ENCODE results near the gene STXBP5.

Gene STXBP5

DNA sequence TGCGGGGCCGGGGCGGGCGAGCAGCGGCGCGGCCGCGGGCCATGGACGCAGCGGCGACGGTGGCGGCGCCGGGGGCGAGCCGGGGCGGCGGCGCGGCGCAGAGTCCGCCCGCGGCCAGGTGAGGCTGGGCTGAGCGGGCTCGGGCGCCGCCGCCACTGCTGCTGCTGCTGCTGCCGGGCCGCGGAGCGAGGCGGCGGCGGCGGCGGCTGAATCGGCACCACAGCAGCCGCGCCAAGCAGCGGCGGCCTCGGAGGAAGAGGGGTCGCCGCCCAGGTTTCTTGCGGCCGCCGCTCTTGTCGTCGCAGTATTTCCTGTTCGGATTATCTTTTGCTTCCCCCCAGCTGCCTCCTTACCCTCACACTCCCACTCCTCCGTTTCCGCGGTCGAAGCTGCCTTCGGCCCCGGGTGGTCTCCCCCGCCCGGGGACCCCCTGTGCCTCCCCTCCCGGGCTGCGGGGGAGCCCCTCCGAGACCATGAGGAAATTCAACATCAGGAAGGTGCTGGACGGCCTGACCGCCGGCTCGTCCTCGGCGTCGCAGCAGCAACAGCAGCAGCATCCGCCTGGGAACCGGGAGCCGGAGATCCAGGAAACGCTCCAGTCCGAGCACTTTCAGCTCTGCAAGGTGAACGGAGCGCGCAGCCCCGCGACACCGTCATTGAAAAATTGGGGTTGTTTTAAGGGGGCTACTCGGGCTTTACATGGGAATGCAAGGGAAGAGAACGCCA lies at the start of gene STXBP5:
STXBP5 (plus strand) TSS at position 358 of the 726 bp plus-strand sequence; CDS start at position 474, 116 bp downstream.
- DNase-seq, result peak; percentile 68

DNA sequence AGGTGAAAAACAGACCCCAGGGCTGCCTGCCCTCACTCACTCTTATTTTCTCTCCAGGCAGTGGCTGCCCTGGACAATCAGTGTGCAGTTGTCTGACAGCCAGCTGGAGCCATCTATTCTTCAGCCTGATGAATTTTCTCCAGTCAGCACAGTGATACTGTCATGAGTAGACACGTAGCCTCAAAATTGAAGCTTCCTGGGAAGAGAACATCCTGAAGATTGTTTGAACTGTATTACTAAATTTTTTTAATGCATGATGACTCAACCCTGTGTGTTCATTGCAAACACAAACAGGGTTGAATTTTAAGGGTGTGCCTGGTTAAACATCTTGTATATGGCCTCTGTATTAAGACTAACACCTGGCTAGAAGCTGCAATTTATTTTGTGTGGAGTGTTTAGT lies 49.8 kb upstream of the STXBP5 start:
- peak; percentile 59 for DNase-seq

DNA sequence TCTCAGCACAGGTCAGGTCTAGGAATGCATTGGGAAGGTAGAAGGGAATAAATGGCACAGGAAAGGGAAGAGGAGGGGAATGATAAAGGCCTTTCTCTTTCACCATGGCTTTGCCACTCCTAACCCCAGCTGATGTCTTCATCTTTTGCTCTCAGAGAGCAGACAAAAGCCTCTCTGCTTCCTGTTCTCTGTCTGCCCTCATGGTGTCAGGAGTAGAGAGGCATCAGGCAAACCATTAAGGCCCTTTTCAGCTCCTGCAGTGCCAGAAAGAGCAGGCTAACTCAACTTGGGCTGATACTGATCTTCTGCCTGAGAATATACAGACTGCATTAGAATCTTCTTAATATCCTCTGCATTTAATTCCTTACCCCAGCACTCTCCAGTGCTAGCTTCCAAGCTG lies 48.0 kb upstream of the STXBP5 start:
- no peak for DNase-seq

DNA sequence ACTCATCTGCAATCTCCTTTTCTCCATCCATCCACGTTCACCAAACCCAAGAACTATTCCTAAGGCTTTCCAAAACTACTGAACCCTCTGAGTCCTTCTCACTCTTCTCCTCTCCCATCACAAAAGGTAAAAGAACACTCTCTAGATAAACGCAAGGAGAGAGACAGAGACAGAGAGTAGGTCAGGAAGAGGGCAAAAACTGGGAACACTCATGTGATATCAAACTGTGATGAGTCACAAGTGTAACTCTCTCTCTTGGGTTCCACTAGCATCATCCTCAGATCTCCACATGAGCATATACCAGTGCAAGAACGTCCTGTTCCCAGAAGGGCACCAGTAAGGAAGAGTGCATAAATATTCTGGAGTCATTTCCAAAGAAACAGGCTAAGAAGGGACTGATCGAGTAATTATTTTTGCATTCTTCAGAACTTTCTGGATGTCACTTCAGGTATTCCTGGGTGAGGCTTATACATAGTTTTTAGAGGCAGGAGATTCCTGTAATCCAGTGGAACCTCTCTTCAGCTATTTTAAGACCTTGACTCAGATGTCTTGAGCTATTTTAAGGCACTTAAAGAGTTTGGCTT lies 47.3 kb upstream of the STXBP5 start:
- DNase-seq, result peak; percentile 43

DNA sequence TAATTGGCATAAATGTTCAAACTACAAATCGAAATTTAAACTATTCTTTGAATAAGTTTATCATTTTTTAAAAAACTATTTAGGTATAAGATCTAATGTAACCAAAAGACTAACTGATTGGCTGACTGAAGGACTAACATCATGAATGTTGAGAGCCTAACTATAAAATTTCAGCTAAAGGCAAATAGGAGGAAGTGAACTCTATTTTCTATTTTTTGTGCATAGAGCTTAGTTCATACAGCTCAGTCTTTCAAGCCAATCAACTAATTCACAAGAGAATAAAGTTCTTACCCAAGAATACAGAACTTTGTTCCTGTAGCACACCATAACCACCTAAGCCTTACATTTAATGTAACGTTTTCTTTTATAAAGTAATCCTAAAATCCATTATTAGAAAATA lies 46.3 kb upstream of the STXBP5 start:
- no peak for DNase-seq

DNA sequence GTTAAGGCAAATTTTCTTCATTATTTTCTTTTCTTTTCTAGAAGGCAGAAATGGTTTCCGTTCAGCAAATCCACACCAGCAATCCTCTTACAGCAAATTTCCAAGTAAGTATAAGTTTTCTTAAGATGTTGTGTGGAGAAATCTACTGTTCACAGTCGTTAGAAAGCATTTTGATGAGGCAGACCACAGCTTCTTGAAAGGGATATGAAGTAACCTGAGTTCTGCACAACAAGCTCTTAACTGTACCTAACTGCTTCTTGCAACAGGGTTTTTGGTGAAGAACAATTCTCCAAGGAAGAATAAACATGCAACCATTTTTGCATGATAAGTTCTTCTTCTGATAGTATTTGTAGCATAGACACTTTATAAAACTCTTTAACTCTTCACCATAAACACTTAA lies 45.3 kb upstream of the STXBP5 start:
- no peak for DNase-seq

DNA sequence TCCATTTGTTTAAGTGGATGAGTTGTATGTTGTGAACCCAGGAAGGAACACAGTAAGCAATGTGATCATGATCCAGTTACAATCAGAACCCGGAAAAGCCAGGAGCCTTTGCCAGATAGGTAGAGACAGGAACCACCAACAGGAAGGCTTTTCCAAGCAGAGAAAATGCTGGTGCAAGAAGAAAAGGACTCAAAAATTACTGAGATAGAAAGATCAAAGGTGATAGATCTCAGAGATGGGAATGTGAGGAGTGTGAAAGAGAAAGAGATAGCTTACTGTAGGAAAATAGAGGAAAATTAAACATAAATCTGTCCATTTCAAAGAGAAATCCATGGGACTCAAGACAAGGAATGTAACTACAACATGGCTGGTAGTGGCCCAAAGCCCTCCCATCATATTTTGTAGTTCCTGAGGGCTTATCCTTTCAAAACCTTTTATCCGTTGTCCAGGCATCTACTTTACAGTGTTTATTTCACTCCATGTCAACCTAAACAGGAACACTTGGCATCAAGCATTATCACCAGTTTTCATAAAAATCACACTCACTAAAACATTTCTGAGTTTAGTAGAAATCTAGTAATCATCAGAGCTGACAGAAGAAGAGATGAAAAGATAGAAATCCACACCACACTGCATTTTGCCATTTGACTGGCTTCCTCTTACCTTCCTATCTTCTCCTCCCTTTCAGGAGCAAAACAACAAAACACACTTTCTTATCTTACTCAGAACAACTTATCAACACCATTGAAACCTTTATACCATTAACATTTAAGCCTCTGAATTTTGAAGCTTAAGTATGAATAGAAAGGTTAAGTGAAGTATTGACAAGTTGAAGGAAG lies 44.5 kb upstream of the STXBP5 start:
- DNase-seq, result no peak

DNA sequence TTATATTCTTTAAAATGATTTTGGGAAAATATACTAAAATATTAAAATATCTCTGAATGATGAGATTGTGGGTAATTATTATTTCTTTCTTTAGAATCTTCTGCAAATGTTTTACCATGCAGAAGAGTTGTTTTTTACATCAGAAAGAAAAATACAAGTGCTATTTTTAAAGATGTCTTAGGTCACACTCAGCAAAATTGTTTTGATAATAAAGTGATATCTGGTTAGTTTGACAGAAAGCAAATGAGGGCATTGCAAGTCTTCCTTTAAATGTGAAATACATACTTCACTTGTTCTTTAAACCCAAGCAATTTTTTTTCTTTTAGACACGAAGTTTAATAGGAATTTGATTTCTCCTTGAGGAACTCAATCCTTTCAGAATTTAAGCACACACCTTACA lies 43.6 kb upstream of the STXBP5 start:
- DNase-seq, result no peak

DNA sequence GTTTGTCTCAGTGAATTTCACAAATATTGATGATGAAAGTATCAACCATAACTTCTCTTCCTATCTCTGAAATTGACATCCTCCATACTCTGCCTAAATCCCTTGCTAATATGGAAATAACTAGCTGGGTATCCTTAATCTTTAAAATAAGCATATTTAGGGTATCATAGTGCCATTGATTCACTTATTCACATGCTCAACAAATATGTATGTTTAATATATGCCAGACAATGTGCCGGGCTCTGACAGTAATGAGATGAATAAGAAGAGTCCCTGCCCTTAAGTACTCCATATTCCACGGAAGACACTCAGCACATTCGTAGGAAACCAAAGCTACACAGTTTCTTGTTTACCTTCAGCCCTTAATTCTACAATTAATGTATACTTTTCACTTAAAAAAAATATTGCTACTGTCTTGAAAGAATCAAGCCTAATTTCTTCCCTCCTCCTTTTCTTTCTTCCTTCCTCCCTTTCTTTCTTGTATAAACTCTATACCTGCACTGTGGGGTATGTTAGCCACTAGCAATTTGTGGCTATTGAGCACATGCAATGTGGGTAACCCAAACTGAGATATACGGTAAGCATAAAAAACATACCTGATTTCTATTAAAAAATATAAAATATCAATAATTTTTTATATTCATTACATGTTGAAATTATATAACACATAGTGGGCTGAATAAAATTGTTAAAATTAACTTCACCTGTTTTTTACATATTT lies 42.8 kb upstream of the STXBP5 start:
- DNase-seq, result no peak

DNA sequence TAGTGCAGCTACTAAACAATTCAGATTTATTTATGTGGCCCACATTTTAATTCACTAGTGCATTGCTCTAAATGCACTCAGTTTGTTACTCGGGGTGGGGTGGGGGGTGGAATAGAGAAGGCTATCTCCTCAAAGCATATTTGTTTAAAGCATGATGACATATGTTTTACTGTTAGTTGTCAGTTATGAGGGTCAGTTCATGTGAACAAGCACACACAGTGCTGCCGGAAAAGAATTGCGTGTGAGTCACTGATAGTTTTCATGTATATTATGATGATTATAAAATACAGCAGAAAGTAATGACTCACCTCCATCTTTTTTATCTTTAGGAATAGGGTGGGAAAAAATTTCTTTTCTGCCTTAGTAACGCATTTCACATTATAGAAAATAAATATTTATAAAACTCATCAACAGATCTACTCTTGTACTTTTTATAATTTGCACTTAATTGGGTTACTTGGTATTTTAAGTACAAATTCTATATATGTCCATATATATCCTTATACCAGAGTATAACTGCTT lies 42.2 kb upstream of the STXBP5 start:
- peak; percentile 77 for DNase-seq

DNA sequence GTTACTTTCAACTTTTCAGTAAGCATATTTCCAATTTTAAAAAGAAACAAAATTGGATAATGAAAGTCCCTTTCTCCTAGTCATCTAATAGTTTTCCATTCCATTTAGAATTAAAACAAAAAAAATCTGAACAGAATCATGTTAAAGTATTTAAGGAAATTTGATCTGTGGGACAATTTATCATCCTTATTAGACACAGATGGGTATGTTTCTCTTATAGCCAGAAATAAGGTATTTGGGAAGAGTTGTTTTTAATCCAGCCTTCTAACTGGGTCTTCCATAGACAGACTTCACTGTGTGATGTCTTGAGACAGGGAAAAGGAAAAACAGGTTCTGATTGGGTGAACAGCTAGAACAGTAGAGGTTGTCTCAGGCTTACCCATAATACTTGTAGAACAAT lies 39.5 kb upstream of the STXBP5 start:
- no peak for DNase-seq

DNA sequence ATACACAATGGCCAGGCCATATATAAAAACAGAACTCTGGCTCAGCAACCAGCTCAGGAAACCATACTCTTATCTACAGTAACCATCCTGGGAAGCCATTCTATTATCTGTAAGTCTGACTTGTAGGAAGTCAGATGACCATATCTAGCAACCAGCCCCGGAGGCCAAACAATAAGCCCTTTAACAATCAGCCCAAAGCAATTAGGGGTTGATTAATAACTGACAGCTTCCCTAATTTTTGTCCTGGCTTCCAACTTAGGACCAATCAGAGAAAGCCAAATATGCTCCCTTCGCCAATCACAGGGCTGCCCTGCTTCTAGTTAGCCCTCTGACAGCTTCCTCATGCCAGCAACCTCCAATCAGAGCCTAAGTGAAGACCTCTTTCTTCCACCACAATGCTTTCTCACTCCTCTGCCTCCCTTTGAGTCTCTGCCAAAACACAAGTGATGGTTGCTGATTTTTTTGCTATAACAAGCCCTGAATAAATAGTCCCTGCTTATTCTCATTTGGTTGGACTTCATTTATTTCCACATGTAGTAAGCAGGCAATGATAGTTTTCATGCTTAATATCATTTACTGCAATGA lies 37.8 kb upstream of the STXBP5 start:
- DNase-seq, result no peak

DNA sequence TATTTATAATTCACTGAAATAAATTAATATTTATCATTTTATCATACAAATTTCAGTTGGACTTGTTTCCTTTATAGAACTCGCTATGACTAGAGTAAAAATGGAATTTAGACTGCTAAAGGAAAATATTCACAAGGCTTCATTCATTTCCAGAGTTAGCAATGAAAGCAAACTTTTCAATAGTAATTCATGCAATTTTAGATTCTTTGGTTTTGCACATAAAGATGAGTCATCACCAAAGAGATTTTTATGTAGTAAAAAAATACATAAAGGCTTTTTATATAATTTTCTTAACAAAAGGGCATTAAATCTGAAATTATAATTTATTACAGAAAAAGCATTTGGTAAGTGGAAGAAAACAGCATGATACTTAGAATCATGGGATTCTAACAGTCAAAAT lies 37.2 kb upstream of the STXBP5 start:
- no peak for DNase-seq

DNA sequence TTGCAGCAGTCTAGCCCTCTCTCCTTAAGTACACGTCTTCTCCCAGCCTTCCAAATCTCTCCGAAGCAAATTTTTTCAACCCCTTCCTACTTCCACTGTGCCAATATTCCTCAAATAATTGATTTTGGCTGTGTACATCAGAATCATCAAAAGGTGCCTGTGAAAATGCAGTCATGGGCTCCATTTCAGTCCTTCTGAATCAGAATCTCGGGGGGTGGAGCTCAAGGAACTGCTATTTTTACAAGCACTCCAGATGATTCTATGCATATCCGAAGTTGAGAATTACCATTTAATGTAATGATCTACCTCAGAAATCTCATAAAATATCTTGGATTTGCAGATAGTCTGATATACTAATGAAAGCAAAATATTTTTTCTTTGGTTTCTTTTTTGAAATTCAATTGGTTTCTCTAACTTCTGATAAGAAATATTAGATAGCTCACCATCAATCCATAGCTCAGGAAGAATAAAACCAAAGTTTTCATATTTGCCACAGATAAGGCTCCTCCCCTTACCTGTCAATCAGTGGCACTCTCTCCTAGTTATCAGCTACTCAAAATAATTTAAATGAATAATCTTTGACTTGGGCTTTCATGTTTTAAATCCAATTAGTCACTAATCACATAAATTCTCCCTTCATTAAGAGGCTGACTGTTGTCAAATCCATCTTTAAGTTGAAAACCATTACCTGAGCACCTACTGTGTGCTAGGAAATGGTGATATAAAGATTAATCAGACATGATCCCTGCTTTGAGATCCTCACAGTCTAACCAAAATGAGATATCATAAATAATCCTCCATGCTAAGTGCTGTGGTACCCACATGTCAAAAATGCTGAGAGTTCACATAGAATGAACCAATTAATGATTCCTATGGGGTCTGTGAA lies 36.4 kb upstream of the STXBP5 start:
- DNase-seq, result no peak

DNA sequence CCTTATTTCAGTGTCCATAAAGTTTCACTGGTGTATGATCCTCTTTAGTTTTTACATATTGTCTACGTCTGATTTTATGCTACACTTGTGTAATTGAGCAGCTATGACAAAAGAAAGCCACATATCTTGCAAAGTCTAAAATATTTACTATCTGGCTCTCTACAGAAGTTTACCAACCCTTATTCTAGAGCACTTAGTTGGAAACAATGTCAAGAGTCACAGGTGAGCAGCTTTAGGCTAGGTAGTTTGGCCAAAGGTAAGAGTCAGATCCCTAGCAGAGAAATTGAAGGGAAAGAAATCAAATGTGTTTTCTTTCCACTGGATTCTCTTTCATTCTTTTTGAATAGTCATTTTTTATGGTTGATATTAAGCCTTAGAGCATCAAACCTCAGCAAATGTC lies 34.7 kb upstream of the STXBP5 start:
- no peak for DNase-seq

DNA sequence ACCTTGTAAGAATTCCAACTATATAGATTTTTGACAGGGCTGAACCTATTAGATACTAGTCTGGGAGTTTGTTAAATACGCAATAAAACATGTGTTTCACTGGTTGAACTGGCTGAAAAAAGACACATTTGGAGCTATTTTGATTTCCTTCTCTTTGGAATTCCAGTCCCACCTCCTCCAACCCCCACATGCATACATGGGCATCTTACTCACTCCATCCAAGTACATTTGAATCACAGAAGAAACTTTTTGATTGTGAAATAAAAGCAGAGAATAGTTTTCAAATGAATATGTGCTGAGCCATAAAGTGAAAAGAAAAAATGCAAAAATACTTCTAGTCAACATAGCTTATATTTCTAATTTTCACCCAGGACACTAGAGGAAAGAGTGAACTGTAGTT lies 33.9 kb upstream of the STXBP5 start:
- DNase-seq, result peak; percentile 93

DNA sequence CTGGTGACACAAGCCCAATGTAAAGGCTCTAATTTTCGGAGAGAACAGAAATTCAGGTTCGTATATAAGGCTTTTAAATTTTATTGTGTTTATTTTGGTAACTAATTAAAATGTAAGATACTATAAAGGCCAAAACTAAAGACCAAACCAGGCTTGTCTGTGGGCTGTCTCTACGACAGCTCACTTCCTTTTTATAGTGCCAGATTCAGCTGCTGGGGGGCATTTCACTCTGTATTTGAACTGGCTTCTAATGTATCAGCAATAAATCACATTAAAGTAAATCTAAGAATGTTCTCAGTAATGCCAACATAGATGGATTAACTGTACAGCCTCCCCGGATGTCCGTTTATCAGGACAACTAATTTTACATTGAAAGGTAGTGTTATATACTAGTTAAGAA lies 31.1 kb upstream of the STXBP5 start:
- DNase-seq, result no peak

DNA sequence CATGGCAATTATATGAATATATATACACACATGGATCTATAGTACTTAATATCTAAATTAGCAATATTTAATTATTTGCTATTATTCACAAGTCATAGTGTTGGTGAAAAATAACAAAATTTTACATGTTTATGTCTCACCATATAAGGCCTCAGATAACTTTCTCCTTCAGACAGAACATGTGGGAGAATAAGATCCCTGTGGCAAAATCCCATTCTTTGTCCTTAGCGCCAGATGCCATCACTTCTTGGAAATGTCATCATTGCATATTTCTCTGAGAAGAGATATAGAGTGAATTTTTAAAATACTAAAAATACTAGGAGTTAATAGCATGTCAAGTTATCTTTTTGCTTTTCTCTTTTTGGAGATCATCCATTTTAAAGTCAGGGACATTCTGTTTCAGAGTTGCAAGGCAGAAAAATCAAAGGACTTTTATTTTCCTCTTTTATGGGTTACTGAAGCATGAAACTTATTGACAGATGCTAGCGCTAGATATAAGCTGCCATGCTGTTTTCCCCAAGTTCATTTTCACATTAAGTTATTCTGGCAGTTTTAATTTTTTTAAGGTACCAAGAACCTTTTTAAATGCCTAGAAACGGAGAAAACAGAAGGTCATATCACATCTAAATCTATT lies 30.4 kb upstream of the STXBP5 start:
- no peak for DNase-seq

DNA sequence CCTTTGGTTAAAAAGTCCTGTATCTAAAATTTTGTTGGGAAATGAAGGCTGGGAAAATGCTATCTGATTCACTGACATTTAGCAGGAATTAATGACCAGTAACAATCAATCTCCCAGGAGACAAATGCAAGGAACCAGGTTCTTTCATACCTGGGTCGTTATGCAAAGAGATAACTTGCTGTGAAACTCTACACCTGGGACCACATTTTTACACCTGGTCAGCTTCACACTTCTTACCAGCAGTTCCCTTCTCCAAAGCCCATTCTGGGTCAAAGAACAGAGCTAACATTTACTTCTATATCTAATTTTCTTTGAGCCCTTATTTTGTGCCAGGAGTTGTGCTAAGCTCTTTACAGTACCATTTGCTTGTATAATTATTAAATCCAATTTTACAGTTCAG lies 27.4 kb upstream of the STXBP5 start:
- DNase-seq, result no peak

DNA sequence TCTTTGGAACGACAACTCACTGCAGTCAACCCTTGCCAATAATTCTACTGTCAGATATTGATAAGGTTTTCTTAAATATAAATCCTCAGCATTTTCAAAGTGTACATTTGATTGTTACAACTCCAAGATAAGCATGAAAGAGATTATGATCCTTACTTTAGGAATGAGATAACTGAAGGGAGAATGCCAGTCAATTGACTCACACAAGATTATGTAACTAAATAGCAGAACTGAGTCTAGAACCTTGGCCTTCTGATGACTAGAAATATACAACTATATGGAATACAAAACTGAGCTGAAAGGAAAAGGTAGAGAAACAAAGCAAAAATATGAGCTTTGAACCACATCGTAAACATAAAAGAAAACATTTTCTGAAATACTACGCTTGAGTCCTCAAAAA lies 26.9 kb upstream of the STXBP5 start:
- peak; percentile 50 for DNase-seq

DNA sequence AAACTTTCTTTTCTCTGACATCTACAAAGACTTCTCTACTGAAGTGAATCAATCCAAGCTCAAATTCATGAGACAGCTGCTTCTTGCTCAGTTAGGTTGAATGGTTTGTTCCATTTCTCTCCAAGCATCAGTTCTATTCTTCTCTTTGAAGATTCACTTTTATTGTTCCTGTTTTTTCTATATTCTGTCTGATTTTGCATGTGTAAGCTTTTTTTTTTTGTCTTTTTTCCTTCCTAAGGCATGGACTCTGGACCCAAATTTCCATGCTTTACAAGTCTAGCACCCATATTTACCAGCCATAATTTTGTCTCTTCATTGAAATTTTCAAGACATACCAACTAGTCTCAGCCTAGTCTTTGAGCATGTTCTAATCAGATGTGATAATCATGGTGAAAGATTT lies 25.9 kb upstream of the STXBP5 start:
- DNase-seq, result no peak
